Nephron progenitor cell (in vitro differentiated cells): ENCODE data around the gene GLT8D1.
"Not testable (repeated sequence)": the region's sequence is repeated elsewhere in the genome, so short reads cannot be mapped to it uniquely, and the experiment has no call there.

Experiments
- DNase-seq: peaks from one replicate; pipeline ENCODE4 v3.0.0; 2021
- H3K27ac Mint-ChIP-seq: 2 replicates; pipeline ENCODE4 v1.8.0; 2021; ENCODE audit warnings: mild to moderate bottlenecking, moderate library complexity, mixed read lengths
- H3K27me3 Mint-ChIP-seq: 2 replicates; pipeline ENCODE4 v1.8.0; 2021; ENCODE audit warnings: mild to moderate bottlenecking, low read depth, mixed read lengths; ENCODE audit not compliant: poor library complexity
- H3K36me3 Mint-ChIP-seq: 2 replicates; pipeline ENCODE4 v1.8.0; 2021; ENCODE audit warnings: low read depth, mixed read lengths
- H3K4me1 Mint-ChIP-seq: 2 replicates; pipeline ENCODE4 v1.8.0; 2021; ENCODE audit warnings: mixed read lengths
- H3K4me3 Mint-ChIP-seq: 2 replicates; pipeline ENCODE4 v1.8.0; 2021; ENCODE audit warnings: mild to moderate bottlenecking, moderate library complexity, mixed read lengths
- H3K9me3 Mint-ChIP-seq: 2 replicates; pipeline ENCODE4 v1.8.0; 2021; ENCODE audit warnings: mild to moderate bottlenecking, moderate library complexity, mixed read lengths
- TF ChIP-seq, protein P1 (sequence below): fragments of 200-600 bp; sonication (generic); IDR thresholded peaks from 2 replicates; pipeline ENCODE4 v1.5.0; 2021; ENCODE audit warnings: antibody characterized with exemption

GLT8D1 gene

DNA sequence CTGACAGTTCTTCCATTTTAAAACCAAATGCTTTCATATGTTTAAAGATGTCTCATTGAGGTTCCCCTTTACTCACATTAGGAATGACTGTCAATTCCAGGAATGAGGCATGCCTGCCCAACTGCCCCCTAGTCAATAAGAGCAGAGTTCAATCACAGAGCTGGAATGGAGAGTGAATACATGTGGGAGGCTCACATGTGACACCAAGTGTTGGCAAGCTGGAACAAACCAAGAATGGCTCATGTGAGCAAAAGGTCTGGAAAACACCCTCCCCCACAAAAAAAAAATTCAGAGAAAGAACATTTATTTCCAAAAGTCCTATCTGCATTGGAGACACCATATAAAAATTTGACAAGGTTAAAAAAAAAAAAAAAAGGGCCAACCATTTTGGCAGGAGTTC, 23.6 kb downstream of the GLT8D1 start:
- Mint-ChIP-seq H3K4me1 (peaks cover 47% of the 10 kb centered on the region), H3K36me3 (peaks cover 41% of the 10 kb centered on the region), H3K27ac (peak overlapping the region; percentile 36), H3K27me3 (no peaks in the 10 kb centered on the region), H3K9me3 (no peaks in the 10 kb centered on the region), H3K4me3 (peak overlapping the region; percentile 48)
- no peak for DNase-seq
- TF ChIP-seq, protein P1, sequence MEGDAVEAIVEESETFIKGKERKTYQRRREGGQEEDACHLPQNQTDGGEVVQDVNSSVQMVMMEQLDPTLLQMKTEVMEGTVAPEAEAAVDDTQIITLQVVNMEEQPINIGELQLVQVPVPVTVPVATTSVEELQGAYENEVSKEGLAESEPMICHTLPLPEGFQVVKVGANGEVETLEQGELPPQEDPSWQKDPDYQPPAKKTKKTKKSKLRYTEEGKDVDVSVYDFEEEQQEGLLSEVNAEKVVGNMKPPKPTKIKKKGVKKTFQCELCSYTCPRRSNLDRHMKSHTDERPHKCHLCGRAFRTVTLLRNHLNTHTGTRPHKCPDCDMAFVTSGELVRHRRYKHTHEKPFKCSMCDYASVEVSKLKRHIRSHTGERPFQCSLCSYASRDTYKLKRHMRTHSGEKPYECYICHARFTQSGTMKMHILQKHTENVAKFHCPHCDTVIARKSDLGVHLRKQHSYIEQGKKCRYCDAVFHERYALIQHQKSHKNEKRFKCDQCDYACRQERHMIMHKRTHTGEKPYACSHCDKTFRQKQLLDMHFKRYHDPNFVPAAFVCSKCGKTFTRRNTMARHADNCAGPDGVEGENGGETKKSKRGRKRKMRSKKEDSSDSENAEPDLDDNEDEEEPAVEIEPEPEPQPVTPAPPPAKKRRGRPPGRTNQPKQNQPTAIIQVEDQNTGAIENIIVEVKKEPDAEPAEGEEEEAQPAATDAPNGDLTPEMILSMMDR: no peak

DNA sequence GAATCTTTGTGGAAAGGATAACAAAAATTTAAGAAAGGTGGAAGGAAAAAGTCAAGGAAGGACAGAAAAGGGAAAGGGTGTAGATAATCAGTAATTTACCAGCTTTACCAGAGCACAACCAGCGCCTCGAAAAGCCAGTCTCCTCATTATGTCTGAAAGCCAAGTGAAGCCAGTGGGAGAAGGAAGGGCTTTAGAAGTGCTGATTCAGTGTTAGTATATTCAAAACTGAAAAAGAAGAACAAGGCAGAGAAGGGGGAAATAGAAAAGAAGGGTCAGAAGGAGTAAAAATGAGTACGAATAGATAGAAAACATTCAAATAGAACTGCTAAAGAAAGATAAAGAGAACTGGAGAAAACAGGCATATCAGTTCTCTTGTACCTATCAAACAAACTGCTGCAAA, 24.0 kb downstream of the GLT8D1 start:
- no peaks in the 10 kb centered on the region for H3K9me3 Mint-ChIP-seq
- DNase-seq: no peak
- H3K36me3 Mint-ChIP-seq: peaks cover 44% of the 10 kb centered on the region
- peaks cover 43% of the 10 kb centered on the region for H3K4me1 Mint-ChIP-seq
- TF ChIP-seq, protein P1: no peak
- H3K27ac Mint-ChIP-seq: peak overlapping the region; percentile 8
- no peak overlapping the region for H3K4me3 Mint-ChIP-seq
- H3K27me3 Mint-ChIP-seq: no peaks in the 10 kb centered on the region

DNA sequence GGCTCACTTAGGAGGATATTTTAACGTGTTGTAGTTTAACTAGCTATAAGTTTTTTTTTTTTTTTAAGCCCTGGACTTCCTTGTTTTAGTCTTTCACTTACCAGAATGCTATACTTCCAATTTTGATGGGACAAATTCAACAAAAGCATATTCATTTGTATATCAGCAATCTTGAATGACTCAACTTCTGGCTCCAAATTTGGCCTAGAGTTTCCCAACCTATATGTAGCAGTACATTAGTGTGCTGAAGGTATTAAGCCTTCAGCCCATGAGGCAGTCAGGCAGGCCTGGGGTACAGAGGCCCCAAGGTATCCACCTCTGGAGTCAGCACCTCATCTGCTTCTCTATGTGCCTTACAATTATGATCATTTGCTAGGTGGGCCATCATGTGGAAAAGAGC, 25.8 kb downstream of the GLT8D1 start:
- H3K4me3 Mint-ChIP-seq: no peak overlapping the region
- peaks cover 35% of the 10 kb centered on the region for H3K4me1 Mint-ChIP-seq
- TF ChIP-seq, protein P1: no peak
- peaks cover 61% of the 10 kb centered on the region for H3K36me3 Mint-ChIP-seq
- DNase-seq: no peak
- no peak overlapping the region for H3K27ac Mint-ChIP-seq
- H3K27me3 Mint-ChIP-seq: no peaks in the 10 kb centered on the region
- no peaks in the 10 kb centered on the region for H3K9me3 Mint-ChIP-seq

DNA sequence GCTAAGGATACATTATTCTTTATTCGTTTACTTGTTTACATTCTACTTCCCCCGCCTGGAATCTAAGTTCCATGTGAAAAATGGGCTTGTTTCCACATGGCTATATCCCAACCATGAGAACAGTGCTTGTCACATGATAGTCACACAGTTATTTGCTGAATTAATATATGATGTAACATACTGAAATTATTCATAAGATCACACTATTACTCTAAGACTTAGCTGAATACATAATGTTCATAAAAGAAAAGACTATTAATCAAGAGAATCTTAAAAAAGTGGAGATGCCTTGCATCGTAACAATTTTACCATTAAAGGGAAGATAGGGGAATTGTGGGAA, 26.4 kb downstream of the GLT8D1 start:
- Mint-ChIP-seq H3K4me1 (peaks cover 29% of the 10 kb centered on the region), H3K27me3 (no peaks in the 10 kb centered on the region), H3K4me3 (no peak overlapping the region), H3K27ac (no peak overlapping the region), H3K9me3 (no peaks in the 10 kb centered on the region), H3K36me3 (peaks cover 64% of the 10 kb centered on the region)
- DNase-seq: no peak
- TF ChIP-seq, protein P1: no peak

DNA sequence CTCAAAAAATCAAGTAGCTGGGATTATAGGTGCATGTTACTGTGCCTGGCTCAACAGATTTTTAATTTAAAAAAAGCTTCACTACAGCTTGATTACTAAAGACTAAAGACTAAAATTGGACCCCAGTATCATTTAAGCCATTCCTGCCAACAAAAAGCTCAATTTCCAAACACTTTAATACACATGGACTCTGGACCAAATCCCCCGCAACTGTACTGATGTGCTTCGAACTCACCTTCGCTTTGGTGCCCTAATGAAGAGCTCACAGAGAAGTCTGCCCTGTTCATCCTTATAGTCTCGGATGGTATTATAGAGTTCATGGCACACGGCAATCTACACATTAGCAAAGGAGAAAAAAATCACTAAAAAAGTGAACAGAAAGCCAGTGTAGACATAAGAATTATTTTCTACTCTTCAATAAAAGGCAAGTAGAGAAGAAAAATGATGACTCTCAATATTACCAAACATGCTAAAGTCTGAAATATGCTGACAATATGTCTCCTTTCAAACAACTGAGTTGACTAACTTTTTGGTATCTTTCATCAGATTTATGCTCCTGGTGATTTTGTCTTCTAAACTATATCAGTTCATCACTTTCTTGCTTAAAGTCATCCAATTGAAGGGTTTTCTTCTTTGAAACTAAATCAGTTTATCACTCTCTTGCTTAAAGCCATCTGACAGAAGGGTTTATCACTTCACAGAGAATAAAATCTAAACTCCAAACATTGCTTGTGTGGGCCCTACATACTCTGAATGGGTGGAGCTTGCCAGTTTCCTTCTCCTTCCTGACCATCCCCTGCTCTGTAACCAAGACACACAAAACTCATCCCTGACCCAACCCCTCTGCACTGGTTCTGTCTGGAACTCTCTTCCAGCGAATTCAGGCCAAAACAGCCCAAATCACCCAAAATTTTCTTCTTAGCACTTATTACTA, 27.1 kb downstream of the GLT8D1 start:
- no peaks in the 10 kb centered on the region for H3K9me3 Mint-ChIP-seq
- H3K4me3 Mint-ChIP-seq: no peak overlapping the region
- H3K27me3 Mint-ChIP-seq: no peaks in the 10 kb centered on the region
- H3K27ac Mint-ChIP-seq: no peak overlapping the region
- peaks cover 23% of the 10 kb centered on the region for H3K4me1 Mint-ChIP-seq
- DNase-seq: no peak
- peaks cover 70% of the 10 kb centered on the region for H3K36me3 Mint-ChIP-seq
- TF ChIP-seq, protein P1: no peak

DNA sequence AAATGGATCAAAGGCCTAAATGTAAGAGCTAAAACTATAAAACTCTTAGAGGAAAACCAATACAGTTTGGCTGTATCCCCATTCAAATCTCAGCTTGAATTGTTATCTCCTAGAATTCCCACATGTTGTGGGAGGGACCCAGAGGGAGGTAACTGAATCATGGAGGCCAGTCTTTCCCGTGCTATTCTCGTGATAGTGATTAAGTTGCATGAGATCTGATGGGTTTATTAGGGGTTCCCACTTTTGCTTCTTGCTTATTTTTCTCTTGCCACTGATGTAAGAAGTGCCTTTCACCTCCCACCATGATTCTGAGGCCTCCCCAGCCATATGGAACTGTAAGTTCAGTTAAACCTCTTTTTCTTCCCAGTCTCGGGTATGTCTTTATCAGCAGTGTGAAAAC, 29.4 kb downstream of the GLT8D1 start:
- not testable (repeated sequence) for H3K27me3 Mint-ChIP-seq, H3K4me1 Mint-ChIP-seq, H3K9me3 Mint-ChIP-seq, DNase-seq, H3K4me3 Mint-ChIP-seq, H3K27ac Mint-ChIP-seq
- peaks cover 88% of the 10 kb centered on the region for H3K36me3 Mint-ChIP-seq
